HuH-7 (cell line): ENCODE data around the gene TRA2B.
A peak's percentile ranks its signal among the peaks of the same experiment; 100 is the strongest.

Experiments
- DNase-seq: peaks from one replicate; pipeline ENCODE4 v3.0.0; 2011; ENCODE audit warnings: low spot score

The TRA2B gene

DNA sequence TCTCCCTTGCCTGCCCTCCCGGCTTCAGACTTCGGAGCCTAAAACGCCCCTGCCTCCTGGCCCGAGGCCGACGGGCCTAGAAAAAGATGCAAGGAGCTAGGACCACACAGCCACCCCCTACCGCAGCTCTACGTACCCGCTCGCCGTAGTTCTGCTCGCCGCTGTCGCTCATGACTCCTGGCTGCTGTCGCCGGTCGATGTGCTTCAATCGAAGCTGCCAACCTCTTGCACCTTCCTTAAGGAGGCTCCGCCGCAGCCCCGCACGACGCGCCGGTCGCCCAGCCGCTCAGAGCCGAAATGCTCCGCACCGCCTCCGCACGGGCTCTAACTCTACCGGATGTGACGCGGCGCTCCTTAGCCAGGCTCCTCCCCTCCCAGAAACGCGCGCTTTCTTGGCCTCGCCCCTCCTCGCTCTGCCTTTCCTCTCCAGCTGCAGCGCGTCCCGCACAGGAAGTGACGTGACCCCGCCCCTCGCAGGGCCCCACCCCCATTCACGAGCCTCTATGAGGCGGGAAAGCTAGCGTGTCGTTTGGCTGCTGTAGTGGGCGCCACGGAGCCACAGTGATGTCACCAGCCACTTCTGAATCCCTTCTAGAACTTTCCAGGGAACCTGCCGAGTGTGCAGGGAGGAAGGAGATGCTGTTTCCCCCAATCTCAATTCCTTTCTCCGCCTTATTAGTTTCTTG lies at the start of gene TRA2B:
Gene TRA2B, minus strand, starts transcription at position 326 of the 686 bp plus-strand sequence. Its CDS starts 154 bp downstream, at position 172.
- peak; percentile 90 for DNase-seq

DNA sequence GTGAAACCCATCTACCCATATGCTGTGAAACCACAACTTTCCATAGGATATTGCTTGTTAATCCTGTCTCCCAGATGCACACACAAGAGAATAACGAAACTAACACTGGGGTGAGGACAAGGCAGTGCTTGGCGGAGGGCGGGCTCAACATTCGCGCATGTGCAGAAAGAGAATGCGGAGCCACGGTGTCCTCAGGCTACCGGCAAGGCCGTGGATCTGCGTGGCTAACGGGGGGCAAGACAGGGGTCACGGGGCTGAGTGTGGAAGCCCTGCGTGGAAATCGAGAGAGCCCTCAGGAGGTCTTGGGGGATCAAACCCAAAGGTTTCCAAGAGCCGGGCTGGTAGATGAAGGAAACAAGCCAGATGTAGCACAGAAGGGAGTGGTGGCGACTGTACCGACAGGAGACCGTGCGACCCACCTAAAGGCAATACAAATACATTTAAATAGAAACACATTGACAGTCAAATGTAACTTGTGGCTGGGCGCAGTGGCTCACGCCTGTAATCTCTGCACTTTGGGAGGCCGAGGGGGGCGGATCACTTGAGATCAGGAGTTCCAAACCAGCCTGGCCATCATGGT lies 48.5 kb upstream of the TRA2B start:
- DNase-seq = no peak

DNA sequence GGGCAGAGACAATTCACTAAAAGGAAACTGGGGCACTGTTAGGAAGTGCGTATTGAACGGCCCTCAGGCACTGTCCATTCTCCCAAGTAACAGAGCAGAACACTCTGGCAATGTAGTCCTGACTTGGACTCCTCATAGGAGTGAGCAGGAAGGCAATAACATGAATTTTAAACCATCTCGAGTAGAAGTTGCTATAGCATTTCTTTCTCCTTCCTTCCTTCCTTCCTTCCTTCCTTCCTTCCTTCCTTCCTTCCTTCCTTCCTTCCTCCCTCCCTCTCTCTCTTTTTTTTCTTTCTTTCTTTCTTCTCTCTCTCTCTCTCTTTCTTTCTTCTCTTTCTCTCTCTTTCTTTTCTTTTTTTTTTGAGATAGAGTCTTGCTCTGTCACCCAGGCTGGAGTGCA lies 46.4 kb upstream of the TRA2B start:
- no peak for DNase-seq

DNA sequence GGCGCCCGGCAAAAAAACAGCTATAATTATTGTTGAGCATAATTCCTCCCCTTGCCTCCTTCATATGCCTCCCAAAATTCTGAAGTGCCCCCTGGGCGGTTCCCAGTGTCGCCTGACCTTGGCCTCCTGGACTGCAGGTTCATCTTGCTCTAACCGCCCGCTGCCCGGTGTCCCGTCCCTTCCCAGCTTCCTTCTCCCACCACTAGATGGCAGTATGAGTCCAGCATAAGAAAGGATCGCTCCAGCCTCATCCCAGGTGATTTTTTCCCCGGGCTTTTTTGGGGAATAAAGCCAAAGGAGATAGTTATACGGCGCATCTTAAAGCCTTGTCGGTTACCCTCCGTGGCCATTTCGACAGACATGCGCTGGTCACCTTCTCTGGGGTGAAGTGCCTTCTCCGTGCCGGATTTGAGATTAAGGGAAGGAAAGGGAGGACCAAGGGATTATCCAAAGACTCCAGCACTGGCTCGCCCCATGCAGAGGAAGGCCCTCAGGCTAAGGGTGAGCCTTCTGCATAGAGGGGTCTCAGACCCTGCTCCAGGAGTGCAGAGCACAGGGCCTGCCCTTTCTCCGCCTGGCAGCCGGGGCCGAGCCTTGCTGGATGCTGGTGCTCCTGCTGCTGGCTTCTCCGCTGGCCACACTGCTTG lies 45.8 kb upstream of the TRA2B start:
- DNase-seq = peak; percentile 74

DNA sequence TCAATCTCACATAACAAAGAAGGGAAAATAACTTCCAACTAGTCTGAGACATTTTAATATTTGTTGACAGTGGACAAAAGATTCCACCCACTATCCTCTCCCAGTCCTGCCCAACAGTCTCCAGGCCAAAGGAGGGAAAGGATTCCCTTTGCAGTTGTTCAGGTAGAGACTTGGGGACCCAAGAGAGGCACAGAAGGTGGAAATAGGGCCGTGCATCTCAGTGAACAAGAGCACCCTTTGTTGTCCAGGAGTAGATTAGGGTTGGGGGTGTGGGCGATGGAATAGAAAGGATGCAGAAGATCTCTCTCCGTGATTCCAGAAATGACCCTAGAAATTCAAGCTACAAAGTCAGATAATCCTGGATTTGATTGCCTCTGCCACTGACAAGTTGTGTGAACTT lies 44.8 kb upstream of the TRA2B start:
- DNase-seq = no peak

DNA sequence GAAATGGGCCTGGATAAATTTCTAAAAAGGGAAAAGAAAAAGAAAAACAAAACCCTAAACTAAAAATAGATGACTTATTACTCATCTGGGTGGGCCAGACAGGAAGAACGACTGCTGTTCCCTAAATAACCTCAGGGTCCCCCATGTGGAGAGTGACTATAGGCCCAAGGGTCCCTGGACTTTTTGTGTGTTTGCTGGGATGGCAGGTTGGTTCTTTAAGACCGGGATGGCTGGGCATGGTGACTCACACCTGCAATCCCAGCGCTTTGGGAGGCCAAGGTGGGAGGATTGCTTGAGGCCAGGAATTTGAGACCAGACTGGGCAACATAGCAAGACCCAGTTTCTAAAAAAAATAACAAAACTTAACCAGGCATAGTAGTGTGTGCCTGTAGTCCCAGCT lies 43.8 kb upstream of the TRA2B start:
- DNase-seq = no peak

DNA sequence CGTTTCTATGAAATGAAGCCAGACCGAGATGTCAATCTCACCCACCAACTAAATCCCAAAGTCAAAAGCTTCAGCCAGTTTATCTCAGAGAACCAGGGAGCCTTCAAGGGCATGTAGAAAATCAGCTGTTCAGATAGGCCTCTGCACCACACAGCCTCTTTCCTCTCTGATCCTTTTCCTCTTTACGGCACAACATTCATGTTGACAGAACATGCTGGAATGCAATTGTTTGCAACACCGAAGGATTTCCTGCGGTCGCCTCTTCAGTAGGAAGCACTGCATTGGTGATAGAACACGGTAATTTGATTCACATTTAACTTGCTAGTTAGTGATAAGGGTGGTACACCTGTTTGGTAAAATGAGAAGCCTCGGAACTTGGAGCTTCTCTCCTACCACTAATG lies 41.9 kb upstream of the TRA2B start:
- DNase-seq = peak; percentile 28

DNA sequence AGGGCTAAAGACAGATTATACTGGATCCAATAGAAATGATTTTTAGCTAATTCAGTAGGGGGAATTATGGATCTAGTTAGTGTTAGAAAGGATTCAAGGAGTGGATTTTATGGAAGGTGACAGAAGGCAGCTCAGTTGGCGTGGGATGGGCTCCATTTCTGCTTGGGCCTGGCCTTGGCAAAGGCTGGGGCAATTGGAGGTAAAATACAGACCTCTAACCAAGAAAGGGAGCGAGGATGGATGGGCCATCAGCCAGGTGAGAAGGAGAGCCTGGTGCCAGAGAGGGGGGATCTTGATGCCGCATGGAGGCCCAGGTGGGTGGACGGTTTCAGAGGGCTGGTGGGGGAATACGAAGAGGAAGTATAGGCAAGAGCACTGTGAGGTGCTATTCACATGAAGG lies 40.7 kb upstream of the TRA2B start:
- no peak for DNase-seq

DNA sequence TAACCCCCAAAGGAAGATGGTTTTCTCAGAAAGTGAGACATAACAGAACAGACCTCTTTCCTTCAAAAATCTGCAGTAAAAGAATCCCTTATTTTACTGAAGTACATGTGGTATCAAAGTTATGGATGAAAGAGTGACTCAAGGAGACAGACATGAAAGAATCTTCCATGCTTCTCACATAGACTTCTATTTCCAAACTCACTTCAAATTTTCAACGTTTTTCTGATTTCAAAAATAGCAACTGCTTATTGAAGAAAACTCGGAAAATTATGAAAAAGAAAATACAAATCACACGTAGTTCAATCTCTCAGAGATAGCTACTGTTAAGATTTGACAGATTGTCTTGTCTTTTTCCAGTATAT lies 39.8 kb upstream of the TRA2B start:
- DNase-seq = no peak

DNA sequence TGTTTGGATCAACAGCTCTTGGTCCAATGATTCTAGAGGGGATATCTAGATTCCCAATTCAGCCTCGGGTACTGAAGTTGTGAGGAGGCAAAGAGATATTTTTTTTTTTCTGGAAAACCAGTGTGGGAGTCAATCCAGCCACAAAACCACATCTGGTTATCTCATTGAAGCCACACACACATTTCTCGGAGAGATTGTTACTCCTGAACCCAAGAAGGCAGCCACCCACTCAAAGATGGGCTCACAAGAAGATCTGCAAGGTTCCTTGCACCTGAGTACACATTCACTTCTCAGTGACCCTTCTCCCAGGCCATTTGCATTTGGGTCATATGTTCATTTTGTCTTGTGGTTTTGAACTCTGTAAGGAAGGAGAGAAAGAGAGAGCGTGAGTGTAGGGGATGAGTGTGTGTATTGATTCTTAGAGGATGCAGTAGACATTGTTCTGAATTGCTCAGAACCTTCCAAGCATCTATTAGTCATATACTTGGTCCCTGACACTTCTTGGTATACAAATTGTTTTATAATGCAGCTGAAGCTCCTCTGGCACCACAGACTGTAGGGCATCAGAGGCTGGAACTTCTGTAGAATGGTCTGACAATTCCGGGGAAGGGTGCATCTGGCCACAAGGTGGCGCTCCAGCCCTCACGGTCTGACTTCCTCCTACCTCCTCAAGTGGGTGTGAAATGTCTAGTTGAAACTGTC lies 39.3 kb upstream of the TRA2B start:
- DNase-seq = peak; percentile 62

DNA sequence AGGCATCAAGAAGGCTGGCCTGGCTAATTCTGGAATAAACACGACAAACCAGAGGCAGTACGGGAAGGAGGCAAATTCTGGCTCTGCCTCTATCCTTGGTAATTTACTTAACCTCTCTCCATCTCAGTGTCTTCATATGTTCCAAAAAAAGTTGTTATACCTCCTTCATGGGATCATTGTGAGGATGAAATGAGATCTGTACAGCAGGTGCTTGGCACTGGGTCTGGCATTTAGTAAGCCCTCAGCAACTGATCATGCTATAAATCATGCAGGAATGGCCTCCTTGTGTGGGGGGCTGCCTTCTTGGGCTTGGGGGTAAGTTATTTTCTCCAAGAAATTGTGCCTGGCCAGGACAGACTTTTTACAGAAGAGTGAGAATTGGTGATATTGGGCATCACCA lies 38.3 kb upstream of the TRA2B start:
- no peak for DNase-seq

DNA sequence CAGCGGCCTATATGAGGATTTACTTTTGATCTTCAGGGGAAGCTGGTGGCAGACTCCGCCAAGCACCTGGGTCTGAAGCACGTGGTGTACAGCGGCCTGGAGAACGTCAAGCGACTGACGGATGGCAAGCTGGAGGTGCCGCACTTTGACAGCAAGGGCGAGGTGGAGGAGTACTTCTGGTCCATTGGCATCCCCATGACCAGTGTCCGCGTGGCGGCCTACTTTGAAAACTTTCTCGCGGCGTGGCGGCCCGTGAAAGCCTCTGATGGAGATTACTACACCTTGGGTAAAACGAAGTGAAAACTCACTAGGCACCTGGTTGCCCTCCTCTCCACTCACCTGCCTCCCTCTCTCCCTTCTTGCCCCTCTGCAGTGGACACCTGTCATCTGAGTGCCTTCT lies 33.8 kb upstream of the TRA2B start:
- no peak for DNase-seq

DNA sequence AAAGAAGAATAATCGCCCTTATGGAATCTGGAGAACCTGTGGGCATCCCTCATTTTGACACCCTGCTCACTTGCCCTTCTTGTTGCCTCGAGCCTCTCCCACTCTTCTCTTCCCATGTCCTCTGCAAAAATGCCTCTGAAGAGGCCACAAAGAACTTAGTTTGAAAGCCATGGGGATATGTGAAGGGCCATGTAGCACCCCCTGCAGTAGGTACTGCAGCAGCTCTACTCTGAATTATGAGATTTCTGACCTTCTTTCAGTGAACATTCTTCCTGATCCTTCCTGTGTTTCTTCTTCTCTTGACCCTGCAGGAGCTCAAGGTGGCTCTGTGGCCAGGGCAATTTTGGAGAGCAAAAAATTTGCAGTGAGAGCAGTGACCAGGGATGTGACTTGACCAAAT lies 30.4 kb upstream of the TRA2B start:
- DNase-seq = no peak

DNA sequence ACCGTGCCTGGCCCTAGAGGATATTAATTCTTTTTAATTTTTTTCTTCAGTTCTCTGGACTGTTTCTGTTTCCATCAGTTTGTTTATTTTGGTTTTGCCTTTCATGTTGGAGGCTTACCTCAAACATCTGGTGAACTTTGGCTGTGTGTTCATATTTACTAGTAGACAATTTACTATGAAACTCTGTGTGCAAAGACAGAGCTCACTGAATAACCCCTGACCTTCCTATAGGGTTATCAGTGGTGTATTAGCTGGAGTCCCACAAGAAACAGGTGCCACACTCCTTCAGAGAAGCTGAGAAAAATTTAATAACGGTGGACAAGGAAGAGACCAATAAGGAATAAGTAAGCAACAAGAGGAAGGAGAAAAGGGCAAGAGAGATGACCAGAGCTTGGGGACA lies 28.8 kb upstream of the TRA2B start:
- no peak for DNase-seq

DNA sequence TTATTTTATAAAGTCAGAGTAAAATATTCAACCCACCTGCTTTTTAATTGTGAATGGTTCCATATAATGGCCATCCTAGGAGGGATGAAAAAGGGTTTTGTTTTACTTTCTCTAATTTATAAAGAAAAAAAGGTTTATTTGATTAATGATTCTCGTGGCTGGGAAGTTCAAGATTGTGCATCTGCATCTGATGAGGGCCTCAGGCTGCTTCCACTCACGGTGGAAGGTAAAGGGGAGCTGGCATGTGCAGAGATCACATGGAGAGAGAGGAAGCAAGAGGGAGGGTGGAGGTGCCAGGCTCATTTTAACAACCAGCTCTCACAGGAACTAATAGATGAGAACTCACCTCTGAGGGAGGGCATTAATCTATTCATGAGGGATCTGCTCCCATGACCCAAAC lies 27.7 kb upstream of the TRA2B start:
- DNase-seq = no peak

DNA sequence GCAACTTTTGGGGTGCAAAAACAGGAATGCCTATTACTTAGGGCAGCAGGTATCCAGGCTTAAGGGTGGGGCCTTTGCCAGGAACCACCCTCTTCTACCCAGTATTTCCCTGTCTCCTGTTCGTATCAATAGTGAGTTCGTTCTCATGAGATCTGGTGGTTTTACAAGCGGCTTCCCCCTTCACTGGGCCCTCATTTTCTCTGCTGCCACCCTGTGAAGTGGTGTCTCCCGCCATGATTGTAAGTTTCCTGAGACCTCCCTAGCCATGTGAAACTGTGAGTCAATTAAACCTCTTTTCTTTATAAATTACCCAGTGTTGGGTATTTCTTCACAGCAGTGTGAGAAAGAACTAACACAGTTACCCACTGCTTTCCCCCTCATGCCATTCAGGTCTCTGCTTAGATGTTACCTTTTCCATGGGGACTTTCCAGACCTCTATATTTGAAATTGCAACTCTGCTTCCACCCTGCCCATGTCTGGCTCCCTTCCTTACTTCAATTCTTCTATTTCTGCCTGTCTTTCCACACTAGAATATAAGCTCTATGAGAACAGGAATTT lies 23.9 kb upstream of the TRA2B start:
- DNase-seq = no peak

DNA sequence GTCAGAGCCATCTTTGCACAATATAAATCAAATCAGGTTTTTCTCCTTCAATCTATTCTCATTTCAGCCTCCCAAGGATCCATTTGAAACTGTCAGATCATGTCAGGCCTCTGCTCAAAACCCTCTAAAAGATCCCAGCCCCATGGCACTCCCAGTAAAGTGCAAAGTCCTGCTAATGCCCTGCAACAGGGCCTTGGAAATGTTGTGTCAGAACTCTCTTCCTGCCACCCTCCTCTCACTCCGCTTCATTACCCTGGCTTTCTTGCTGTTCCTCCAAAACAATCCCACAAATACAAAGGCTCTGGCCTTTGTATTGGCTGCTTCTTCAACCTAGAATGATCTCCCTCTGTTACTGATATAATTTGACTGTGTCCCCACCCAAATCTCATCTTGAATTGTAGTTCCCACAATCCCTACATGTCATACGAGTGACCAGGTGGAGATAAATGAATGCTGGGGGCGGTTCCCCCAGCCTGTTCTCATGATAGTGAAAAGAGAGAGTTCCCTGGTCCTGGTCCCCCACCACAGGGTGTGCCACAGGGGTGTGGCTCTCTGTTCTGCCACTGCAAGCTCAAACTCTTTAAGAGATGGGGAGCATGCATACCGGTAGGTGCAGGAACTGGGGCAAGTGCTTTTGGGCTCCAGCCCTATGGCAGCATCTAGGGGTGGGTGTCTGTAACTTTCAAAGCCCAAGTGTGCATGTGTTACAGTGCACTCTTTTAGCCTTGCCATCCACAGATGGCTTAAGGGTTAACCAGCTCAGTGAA lies 22.9 kb upstream of the TRA2B start:
- peak; percentile 30 for DNase-seq

DNA sequence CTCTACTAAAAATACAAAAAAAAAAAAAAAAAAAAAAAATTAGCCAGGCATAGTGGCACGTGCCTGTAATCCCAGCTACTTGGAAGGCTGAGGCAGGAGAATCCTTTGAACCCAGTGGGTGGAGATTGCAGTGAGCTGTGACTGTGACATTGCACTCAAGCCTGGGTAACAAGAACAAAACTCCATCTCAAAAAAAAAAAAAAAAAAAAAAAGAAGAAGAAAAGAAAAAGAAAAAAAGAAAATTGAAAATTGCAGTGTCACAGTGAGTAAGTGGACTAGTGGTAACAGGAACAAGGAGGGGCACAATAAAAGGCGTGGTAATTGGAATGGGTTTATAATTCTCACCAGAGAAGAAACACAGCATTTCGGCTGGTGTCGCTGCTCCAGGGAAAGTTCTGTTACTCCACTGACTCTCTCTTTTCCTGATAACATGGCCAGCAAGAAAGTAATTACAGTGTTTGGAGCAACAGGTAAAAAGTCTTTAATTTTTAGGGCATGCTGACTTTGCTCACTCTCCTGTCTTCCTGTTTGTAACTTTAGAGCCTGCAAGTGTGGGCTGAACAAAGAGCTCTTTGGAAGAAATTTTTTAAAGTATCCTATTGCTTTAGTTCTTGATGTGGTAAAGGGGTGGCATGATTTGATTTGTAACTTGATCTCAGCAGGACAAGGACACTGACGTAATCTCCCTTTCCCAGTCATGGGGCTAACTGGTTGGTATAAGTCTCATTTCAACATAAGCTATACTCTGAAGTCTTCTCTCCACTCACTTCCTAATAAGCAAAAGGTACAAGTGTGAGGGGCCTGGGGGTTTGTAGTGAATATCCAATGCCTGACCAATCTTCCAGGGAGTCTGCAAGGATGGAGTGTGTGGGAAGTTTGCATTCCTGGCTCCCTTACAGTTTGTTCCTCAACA lies 22.1 kb upstream of the TRA2B start:
- DNase-seq = peak; percentile 45

DNA sequence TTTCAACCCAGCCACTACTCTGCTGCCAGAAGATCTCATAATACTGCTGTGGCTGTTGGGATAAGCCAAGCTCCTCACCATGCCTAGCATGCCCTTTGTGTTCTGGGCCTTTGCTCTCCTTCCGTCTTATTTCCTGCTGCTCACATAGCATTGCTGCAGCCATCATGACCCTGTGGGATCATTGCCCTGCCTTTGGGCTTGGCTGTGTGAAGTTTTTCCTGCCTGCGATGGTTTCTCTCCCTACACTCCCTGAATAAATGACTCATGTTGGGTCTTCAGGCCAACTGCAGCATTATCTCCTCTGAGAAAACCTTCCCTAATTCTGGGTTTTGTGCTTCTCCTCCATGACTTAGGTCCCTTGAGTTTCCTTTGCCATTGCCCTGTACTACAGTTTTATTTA lies 20.8 kb upstream of the TRA2B start:
- no peak for DNase-seq

DNA sequence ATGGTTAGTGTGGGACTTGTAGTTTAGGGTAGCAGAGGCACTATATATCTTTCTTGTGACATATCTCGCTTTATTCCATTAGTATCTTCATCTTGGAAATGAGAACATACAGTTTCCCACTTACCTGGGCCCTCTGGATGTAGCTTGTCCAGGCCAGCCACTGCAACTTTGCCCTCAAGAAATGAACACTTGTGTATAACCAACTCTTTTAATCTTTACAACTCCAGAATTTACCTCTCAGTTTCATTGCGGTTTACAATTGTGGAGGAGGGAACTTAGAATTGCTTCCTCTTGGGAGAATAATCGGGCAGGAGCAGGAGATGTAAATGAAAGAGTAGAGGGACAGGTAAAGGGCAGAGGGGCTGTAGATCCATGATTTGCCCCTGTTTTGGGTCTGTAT lies 18.4 kb upstream of the TRA2B start:
- no peak for DNase-seq

DNA sequence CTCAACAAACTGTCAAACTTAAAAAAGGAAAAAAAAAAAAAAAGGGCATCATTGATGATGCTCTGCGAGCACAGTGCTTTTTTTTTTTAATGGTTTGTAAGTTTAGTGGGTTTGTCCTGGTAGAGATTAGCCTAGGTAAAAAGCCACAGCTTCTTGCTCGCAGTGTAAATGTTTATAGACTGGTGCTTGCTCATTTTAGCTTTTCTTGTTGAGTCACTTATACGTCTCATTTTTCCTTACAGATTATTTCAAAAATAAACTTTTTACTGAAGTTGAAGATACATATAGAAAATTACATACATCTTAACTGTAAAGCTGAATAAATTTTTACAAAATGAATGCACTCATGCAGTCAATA lies 16.5 kb upstream of the TRA2B start:
- DNase-seq = no peak
